C1 segment of cervical spinal cord (tissue), 14 donors: ENCODE measurements around the gene CPZ.
"Not testable (repeated sequence)": the region's sequence is repeated elsewhere in the genome, so short reads cannot be mapped to it uniquely, and the experiment has no call there.

Experiments used
- DNase-seq, 14 donors: peaks; one replicate each; lab custom pipeline; 2025; lab: John Stamatoyannopoulos, UW

The CPZ gene

DNA sequence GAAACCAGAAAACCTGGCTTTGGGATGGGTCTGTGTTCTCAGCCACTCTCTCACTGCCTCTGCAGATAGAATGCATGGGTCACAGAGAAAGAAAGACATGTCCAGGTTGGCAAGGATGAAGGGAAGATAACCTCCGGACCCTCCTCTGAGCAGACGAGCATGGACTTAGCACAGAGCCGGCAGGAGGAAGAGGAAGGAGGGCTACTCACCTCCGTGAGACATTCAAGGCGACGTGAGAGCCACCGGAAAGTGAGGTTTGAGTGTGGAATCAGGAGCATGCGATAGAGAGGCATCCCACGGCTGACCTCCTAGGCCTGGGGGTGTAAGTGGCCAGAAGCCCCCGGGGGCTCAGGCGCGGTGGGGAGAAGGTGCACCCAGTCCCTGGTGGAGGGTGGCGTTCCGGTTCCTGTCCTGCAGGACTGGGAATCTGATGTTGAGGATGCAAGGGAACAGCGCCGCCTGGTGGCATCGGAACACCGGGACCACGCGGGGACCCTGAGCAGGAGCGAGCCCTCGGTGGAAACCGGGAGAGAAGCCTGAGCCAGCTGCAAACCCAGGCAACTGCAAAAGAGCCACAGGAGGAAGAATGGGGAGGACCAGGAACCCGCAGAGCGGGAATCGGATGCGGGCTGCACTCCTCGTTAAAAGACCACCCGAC is 43.5 kb downstream of the CPZ start:
- DNase-seq = not testable (repeated sequence)

DNA sequence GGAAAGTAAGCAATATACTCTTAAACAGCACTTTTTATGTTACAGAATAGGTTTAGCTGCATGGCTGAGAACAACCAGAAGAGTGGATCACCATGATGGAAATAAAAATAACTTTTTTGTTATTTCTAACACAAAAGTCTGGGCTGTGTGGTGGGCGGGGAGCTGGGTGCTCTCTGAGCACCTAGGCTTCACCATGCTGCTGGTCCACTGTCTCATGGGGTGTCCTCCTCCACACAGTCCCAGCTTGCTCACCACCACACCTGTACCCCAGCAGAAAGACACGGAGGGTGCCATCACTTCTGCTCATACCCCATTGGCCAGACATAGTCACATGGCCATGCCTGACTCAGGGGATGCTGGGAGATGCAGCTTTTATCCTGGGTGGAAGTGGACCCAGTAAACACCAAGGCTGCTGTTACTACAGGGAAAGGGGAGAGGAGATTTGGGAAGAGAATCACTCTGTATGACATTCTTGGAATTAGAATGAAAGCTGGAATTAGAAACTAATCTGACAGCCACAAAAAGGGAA is 45.0 kb downstream of the CPZ start:
- DNase-seq = no peak

DNA sequence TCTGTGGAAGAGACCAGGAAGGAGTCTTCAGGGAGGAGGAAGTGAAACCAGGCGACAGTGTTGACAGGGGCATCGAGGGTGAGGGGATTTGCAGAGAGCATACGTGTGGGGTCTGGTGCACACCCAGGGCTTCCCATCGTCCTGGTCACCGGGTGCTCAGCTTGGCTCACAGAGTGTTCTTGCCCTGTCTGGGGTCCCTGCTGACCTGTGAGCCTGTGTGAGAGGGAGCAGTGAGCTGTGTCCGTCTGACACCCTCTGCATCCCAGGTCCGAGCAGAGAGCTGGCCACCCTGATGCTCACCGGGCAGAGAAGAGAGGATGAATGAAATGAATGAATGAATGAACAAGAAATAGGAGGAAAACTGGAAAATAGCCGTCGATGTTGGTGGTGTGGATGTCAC is 46.5 kb downstream of the CPZ start:
- no peak for DNase-seq

DNA sequence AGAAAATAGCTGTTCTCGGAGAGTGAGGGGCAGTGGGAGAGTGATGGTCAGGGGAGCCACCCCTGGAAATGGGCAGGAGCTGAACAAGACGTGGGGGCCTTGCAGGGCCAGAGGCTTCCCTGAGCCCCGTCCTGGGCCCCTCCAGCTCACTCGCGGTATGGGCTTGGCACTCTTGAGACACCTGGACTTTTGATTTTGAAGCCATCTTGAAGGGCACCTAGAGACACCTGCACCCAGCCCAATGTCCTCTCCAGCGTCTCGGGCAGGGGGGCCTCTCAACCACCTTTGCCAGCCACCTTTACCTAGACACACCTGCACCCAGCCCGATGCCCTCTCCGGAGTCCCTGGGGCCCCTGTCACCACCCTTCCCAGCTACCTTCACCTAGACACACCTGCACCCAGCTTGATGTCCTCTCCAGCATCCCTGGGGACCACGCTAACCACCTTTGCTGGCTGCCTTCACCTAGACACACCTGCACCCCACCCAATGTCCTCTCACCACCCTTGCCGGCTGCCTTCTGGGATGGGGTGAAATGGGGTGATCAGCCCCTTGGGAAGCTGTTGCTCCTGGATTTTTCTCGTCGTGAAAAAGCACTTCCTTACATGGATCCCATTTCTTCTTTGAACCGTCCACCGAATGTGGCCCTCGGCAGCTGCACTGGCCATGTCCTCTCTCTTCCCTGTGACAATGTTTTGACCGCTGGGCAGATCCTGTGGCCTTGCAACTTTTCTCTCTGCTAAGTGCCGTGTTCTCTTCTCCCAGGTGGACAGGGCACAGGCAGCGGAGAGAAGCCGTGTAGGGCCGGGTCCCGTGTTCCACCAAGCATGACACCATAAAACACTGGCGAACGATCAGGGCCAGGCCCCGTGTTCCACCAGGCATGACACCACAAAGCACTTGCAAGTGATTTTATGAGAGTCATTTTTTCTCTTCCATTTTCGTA is 47.5 kb downstream of the CPZ start:
- no peak for DNase-seq

DNA sequence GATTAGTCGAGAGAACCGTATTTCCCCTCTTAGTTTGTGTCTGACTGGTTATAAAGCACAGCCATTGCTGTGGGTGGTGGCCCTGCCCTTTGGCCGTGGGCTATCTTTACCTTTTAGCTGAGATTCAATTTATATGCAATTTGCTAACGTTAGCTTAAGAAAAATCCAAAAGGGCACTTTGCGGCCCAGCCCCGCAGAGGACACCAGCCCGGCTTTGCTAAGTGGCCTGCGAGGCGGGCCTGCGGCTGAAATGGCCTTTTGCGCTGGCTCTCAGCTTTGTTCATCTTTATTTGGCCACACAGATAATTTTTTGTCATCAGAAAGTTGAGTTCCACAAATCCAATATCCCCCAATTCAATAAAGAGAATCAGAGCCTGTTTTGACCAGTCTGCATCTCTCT is 48.3 kb downstream of the CPZ start:
- DNase-seq = no peak

DNA sequence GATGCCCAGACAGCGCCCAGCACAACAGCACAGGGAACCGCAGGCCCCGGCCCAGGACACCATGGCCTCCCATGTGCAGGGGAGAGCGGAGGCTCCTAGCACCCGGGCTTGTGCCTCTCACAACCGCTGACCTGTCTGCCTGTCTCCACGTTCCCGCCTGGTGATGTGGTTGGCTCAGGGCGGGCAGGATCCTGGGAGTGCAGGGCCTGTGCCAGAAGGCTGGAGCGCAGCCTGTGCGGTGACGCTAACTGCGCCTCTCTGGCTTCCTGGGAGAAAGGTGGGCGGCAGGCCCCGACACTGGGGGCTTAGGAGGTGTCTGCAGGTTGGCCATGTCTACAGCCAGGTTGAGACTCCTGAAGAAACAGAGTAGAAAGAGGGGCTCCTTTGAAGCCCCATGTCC is 48.7 kb downstream of the CPZ start:
- no peak for DNase-seq

DNA sequence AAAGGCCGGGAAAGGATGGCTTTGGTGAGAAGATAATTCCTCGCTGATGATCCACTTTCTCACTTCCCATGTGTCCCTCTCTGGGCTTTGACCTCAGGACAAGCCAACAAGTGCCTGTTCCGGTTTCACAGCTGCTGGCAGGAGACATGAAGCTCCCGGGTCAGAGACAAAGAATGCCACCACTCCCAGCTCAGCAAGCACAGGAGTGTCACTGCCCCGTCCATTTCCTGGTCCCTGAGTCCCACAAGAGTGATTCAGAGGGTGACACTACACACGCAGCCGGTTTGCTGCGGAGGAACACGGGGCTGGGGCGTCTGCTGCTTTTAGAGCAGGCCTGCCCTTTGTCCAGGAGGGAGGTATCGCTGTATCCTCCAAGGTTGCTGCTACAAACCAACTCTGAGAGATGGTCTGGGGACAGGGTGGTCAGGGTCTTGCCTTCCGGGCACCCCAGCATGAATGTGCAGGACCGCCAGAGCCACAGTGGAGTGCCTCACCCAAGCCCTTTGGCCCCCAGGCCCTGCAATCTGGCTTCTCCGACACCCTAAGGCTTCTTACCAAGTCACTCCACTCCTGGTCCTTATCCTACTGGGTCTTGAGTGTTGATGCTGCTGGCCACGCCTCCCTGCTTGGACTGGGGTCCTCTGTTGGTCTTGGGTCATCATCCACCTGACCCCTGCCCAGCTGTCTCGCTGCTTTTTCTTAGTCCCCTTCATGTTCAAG is 49.5 kb downstream of the CPZ start:
- DNase-seq = no peak

DNA sequence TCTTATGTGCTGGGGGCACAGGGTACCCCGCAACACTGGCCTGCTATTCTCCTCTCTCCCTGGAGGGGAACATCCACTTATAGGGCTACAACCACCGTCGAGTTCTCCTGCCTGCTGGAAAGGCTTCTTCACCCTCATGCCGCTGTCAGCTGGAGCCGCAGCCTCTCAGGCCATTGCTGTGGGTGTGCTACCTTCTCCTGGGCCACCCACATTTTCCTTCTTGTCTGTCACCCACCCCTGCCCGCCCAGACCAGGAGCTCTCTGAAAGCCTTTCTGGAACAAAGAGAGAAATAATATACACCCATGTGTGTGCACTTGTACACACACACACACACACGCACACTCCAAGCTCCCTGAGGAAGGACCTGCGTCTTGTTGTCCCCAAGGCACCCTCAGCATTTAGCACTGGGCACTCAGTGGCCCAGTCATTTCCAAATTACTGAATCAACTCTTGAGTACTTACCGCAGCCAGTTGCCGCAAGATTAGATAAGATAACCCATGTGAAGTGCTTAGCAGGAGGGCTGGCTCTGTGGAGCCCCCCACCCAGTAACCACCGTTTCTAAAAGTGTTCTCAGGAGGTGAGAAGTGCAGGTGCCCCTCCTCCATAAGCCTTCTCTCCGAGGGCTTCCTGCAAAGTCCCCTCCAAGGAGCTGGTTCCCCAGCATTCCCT is 50.2 kb downstream of the CPZ start:
- DNase-seq = no peak

DNA sequence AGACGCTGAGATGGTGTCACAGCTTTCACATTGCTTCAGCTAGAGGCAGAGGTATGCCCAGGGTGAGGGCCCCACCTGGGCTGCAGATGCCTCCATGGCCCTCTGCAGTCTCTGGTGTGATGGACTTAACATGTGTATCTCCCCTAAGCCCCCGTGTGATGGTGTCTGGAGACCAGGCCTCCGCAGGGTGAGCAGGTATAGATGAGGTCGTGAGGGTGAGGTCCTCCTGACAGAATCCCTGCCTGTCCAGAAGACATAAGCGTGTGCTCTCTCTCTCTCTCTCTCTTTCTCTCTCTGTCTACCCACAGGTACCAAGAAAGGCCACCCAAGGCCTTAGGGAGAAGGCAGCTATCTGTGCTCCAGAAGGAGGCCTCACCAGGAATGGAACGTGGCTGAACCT is 50.9 kb downstream of the CPZ start:
- DNase-seq = no peak

DNA sequence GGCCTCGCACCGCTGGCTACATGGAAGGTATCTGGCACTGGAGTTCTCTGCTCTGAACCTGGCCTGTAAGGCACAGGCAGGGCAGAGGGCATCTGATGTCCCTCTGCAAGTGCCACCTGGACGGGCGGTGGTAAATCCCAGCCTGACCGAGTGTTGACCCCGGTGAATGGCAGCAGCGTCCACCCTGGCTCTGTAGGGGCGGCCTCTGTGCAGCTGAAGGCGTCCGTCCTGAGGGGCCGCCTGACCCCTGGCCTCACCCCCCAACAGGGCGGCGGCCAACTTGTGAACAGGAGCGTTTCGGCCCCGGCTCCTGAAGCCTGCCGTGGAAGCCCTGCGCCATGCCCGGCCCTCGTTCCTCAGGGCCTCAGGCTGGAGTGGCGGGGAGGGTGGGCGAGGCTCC is 51.4 kb downstream of the CPZ start:
- DNase-seq = no peak

DNA sequence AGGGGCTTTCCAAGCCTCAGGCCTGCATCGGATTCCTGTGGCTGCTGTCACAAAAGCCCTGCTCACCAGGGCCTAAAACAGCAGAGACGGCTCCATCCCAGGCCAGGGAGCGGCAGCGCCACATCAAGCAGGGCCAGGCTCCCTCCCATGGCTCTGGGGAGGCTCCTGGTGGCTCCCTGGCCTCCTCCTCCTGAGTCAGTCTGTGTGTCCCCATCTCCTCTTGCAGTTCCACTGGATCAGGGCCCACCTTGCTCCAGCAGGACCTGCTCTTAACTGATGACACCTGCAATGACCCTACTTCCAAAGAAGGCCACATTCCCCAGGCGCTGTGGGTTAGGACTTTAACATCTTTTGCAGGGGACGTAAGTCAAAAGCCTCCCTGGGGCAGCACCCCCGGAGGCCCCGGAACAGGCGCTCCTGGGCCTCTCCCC is 51.9 kb downstream of the CPZ start:
- no peak for DNase-seq

DNA sequence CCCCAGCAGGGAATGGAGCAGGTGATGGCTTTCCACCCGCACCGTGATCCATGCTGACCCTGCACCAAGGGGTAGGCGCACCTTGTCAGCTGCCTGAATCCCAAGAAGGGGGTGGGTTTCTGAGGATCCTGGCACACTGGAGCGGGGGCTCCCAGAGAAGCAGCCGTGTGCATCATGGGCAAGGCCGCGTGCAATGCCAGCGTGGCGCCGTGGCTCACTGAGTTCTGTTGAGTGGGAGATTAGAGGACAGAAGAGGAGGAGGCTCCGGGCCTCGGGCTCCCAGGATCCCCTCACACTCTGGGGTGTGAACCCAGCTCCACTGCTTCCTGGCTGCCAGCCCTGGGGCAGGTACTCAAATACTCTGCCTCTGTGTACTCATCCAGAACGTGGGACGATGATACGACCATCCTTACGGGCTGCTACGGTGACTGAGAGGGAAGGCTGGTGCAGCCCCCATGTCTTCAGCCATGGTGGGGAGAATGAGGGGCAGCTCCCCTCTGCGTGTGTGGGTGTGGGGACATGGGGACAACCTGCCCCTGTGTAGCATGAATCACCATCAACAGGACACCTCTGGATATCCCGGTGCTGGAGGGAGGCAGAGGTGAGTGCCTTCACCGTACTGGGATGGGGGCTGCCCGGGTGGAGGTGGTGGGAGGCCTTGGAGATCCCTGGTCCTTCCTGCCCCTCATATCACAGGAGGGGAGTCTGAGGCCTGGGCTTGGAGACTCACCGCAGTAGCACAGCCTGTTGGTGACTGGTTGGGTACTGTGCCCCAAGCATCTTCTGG is 52.6 kb downstream of the CPZ start:
- no peak for DNase-seq

DNA sequence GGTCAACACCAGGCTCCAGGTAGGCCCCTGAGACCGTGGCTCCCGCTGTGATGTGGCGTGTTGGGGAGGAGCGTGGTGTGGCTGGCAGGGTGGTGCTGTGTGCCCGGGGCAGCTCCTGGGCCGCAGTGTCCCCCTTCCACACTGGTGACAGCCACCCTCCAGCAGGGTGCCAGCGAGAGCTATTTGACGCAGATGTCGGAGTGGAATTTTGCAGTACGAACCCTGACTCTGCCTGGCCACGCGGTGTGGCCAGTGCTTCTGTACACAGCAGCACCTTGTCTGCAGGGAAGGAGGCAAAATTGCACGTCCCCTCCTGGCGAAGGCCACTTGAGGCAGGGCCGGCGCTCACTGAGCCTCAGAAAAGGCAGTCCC is 53.2 kb downstream of the CPZ start:
- DNase-seq = no peak

DNA sequence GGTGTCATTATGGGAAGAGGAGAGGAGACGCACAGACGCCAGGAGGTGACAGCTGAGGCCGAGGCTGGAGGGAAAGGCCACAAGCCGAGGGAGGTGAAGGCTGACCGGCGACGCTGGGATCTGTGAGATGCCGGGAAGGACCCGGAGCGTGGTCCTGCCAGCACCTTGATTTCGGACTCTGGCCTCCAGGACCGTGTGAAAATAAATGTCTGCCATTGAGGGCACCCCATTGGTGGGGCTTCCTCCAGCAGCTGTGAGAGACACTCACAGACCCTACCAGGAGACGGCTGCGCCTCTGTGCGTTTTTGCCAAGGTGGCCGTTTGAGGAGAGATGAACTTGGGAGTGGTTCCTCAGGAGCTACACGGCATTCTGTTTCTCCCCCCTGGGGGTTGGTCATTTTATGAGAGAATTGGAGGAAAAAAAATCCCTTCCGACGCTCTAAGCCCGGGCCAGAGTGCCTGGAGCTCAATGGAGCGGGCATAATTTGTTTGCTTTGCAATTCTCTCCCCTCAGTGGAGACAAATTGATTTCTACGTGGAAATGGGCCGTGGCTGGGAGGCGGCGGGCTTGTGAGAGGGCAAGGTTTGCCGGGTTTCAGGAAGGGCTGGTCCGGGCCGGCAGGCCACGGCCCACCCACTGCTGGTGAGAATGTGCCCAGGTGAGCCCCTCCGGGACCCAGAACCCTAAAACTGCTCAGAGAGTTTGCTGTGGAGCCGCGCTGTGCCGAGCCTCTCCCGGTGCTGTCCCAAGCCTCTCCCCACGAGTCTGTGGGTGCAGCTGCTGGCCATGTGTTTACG is 53.9 kb downstream of the CPZ start:
- DNase-seq = no peak

DNA sequence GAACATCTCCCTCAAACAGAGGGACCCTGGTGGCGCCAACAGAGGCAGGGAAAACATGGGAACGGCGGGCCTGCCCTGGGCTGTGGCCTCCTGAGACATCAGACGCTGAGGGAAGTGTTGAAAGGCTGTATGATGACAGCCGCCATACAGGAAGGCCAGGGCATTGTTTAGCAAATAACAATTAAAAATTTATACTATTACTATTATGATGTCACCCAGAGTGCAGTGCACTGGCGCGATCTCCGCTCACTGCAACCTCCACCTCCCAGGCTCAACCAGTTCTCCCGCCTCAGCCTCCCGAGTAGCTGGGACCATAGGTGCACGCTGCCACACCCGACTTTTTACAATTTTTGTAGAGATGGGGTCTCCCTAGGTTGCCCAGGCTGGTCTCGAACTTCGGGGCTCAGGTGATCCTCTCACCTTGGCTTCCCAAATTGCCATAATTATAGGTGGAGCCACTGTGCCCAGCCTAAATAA is 54.6 kb downstream of the CPZ start:
- no peak for DNase-seq

DNA sequence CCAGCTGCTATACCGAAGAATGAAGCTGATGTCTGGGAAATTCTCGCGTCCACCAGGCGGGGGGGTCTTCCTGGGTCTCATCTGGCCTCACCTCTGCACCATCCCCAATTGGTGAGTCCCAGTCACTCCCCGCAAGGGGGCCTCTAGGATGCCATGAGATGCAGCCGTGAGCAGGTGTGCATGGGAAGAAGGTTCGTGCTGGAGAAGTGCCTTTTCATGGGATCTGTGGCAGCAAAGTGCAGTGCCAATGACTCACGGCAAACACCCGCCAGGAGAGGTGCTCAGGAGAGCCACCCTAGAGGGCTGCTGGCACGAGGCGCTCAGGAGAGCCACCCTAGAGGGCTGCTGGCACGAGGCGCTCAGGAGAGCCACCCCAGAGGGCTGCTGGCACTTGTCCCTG is 55.1 kb downstream of the CPZ start:
- no peak for DNase-seq

DNA sequence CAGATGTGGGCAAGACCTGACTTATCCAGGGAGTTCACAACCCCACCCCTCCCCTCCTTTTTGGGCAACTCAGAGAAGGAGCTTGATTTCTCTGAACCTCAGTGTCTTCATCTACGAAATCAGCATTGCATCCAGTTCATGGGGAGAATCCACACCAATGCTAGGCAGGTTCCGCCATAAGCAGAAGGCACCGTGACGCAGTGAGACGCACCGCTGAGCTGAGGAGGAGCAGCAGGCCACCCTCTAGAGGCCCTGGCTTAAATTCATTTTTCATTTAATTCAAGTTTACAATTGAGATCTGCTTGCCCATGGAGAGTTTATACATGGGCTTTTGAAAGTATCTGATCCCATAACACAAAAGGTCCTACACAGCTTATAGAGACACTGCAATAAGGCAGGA is 55.7 kb downstream of the CPZ start:
- DNase-seq = no peak

DNA sequence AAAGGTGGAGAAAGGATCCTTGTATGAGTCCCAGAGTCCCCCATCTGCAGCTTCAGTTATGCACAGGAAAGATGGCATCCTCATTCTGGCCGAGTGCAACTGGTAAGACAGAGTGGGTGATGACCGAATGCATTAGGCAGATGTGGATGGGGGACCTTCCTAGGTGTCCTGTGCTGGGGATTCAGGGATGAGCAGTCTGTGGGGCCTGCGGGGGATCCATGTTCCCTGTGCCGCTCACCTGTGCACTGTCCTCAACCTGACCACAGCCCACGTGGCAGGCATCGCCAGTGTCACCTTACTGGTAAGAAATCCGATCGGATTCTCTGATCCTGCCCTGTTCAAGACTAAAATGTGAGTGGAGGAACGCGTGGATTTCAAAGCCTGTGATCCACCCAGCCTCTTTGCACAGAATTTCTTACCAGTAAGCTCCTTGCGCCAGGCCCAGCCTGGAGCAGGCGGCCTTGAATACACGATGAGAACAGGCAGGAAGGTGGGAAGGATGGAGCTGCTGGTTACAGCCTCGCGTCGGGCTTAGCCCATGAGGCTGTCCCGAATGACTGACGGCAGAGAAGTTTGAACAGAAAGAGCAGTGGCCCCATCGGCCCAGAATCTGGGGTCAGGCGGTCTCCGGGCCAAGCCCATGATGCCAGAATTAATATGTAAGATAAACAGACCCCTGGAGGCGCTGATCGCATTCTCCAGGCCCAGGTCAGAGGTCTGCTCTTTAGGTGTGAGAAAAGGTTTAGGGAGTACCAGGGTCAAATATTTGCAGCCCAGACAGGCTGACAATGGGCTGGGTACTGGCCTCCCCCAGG is 56.5 kb downstream of the CPZ start:
- DNase-seq = no peak
